Activated T-cell treated with anti-CD3 and anti-CD28 coated beads for 4 hours (primary cell): ENCODE results near the gene EXOC3L2.
"Not testable (repeated sequence)": the region's sequence is repeated elsewhere in the genome, so short reads cannot be mapped to it uniquely, and the experiment has no call there.

Experiments used
- DNase-seq: peaks from one replicate; pipeline ENCODE4 v3.0.0-alpha.2; 2020

EXOC3L2 gene

GRCh38 chr19:45245334-45245787, at the start of gene EXOC3L2:
Gene EXOC3L2 (minus strand): TSS chr19:45245407. CDS start chr19:45239045, 6,362 bp downstream.
- DNase-seq: no peak

GRCh38 chr19:45294291-45295029, 49.3 kb upstream of the EXOC3L2 start:
- DNase-seq: no peak

- no peak for DNase-seq
Measured at GRCh38 chr19:45293682-45294081, 48.5 kb upstream of the EXOC3L2 start.

GRCh38 chr19:45291834-45292233, 46.6 kb upstream of the EXOC3L2 start:
- no peak for DNase-seq

DNA sequence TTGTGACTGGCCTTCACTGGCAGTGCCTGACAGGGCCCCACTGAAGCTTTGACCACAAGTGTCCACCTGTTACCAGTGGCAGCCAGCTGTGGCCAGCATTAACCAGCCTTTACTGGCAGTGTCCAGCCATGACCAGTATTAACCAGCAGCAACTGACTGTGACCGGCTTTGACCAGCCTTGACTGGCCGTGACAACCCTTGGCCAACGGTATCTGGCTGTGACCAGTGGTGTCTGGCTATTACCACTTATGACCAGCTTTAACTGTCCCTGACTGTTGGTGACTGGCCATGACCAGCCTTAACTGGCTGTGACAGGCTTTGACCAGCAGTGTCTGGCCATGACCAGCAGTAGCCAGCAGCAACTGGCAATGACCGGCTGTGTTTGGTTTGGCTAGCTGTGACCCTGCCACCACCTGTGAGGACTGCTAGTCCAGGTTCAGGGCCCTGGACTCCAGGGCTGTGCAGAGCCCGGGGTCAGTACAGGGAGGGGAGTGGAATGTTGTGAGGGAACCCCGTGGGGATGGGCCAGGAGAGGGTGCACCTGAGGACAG, 45.2 kb upstream of the EXOC3L2 start:
- no peak for DNase-seq

DNA sequence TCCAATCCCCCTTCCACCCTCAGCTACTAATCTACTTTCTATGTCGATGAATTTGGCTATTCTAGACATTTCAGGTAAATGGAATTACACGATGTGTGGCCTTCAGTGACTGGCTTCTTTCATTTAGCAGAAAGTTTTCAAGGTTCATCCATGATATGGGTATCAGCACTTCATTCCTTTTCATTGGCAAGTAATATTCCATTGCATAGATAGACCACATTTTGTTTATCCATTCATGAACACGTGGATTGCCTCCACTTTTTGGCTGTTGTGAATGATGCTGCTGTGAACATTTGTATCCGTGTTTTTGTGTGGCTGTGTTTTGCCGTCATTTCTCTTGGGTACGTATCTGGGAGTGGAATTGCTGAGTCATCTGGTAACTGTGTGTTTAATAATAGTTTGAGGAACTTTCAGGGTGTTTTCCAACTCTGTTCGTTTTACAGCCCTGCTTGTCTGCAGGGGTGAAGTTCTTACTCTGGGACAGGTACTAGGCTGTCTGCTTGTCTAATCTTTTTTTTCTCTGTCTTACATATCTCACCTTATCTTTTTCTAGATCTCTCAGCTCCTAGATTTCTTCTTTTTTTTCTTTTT, 38.3 kb upstream of the EXOC3L2 start:
- no peak for DNase-seq

GRCh38 chr19:45280471-45280961, 35.3 kb upstream of the EXOC3L2 start:
- no peak for DNase-seq

DNA sequence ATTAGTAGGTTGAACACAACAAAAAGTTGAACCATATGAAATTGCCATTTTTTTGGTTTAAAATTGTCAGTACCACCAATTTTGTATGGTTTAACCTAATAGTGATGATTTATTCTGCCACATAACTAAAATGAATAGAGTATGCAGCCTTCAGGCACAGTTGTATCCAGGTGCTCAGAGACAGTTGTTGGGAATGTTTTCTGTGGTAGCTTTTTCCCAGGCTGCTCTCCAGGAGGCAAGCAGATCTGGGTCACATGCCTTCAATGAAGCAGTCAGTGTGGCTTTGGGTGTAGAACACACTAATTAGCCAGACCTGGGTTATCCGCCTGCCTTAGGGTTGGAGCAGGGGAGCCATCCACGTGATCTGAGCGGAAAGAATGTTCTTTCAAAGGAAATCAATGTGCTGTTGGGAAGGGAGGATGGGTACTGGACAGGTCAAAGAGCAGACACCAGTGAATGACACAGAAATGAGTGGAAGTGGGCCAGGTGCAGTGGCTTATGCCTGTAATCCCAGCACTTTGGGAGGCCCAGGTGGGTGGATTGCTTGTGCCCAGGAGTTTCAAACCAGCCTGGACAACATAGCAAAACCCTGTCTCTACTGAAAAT, 34.5 kb upstream of the EXOC3L2 start:
- no peak for DNase-seq

GRCh38 chr19:45278087-45278486, 32.9 kb upstream of the EXOC3L2 start:
- no peak for DNase-seq

GRCh38 chr19:45276284-45276687, 31.1 kb upstream of the EXOC3L2 start:
- no peak for DNase-seq

DNA sequence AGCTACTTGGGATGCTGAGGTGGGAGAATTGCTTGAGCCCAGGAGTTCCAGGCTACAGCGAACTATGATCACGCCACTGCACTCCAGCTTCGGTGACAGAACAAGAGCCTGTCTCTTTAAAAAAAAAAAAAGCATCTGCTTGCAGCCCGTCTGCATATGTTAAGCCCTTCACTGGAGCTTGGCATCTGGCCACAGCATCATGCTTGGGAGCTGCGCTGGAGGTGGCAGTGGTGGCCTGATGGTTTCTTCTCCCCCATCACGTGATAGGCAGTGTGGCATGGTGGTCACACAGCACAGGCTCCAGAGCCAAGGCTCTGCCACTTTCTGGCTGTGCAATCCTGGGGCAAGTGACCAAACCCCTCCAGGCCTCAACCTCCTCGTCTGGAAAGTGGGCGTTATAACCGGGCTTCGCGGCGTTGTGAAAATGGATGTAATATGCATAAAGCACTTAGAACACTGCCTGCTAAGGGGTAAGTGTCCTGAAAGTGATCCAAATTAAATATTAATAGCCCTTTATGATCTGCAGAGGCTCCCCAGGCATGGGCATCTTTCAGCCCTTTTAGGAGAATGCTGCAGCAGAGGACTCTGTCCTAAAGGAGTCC, 30.3 kb upstream of the EXOC3L2 start:
- no peak for DNase-seq

GRCh38 chr19:45273521-45273855, 28.3 kb upstream of the EXOC3L2 start:
- no peak for DNase-seq

DNA sequence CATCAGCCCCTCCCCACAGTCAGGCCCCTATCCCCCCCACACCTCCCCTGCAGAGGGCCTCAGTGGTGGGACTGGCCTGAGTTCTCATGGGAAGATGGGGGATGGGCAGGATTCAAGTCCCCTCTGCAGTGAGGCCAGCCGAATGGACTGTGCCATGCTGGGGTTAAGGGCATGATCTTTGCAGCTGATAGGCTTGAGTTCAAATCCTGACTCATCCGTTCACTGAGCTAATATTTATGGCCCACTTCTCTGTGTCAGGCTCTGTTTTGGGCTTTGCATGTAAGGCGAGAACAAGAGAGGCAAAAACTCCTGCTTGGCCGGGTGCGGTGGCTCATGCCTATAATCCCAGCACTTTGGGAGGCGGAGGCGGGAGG, 26.5 kb upstream of the EXOC3L2 start:
- DNase-seq: no peak

DNA sequence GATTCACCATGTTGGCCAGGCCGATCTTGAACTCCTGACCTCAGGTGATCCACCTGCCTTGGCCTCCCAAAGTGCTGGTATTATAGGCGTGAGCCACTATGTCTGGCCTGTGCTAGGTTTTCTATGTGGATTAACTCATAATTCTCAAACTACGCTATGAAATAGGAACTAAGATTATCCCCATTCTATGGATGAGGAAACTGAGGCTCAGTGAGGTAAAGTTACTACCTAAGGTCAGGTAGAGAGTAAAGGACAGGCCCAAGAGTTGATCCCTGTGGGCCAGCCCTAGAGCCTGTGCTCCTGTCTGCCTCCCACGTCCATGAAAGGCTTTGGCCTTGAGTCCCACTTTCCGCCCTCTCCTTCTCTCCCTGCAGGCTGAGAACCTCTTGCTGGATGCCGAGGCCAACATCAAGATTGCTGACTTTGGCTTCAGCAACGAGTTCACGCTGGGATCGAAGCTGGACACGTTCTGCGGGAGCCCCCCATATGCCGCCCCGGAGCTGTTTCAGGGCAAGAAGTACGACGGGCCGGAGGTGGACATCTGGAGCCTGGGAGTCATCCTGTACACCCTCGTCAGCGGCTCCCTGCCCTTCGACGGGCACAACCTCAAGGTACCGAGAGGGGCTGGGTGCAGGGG, 26.0 kb upstream of the EXOC3L2 start:
- no peak for DNase-seq

GRCh38 chr19:45269939-45270338, 24.7 kb upstream of the EXOC3L2 start:
- DNase-seq: not testable (repeated sequence)

DNA sequence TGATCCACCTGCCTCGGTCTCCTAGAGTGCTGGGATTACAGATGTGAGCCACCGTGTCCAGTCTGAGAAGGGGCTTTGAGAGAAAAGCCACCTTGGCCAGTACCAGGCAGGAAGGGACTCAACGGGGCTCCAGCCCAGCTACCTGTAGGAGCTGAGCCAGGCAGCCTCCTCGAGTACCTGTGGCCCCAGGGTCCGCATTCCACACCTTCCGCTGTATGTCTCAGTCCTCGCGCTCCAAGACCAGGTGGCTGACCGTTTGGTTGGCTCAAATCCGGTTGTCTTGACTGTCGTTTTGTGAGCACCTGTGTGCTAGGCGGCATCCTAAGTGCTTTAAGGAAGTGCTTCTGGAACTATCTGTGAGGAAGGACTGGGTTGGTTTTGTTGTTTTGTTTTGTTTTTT, 22.1 kb upstream of the EXOC3L2 start:
- DNase-seq: no peak

- no peak for DNase-seq
Measured at GRCh38 chr19:45265375-45265774, 20.2 kb upstream of the EXOC3L2 start.

DNA sequence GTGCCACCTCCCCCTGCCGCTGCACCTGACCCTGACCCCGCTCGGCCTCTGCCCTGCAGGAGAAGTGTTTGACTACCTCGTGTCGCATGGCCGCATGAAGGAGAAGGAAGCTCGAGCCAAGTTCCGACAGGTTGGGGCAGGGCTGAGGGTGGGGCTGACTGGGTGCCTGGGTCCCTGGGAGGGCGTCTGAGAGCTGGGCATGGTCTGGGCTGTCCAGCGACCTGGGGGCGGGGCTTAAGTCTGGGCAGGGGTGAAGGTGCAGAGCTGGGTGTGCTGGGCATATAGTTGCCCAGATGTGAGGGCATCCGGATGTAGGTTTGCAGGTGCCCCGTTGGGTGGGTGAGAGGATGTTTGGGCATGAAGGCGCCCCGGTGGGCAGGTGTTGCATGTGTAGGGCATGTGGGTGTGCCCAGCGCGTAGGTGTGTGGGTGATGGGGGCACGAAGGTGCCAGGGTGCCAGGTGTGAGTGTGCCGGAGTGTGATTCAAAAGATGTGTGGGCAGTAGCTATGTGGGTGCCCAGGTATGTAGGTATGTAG, 19.6 kb upstream of the EXOC3L2 start:
- DNase-seq: no peak

DNA sequence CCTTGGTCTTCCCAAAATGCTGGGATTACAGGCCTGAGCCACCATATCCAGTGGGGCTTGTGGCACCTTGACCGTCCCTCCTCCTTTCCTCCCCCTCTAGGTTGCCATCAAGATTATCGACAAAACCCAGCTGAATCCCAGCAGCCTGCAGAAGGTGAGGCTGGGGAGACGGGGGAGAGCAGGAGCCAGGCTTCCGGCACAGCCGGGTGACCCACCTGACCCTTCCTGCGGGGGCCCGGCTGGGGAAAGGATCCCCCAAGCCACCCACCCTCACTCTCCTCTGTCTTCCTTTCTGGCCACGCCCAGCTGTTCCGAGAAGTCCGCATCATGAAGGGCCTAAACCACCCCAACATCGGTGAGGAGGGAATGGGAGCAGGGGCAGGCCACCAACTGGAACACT, 17.8 kb upstream of the EXOC3L2 start:
- DNase-seq: no peak

DNA sequence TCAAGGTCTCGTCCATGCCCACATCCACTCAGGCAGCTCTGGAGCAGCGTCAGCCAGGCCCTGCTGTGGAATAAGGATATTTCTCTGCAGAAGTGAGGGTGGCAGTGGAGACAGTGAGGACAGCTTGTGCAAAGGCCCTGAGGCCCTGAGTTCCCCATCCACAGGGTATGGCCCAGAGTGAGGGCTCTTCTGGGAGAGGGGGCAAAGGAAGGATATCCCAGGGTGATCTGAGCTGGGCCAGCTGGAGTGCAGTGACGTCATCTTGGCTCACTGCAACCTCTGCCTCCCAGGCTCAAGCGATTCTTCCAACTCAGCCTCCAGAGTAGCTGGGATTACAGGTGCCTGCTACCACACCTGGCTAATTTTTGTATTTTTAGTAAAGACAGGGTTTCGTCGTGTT, 17.4 kb upstream of the EXOC3L2 start:
- no peak for DNase-seq

DNA sequence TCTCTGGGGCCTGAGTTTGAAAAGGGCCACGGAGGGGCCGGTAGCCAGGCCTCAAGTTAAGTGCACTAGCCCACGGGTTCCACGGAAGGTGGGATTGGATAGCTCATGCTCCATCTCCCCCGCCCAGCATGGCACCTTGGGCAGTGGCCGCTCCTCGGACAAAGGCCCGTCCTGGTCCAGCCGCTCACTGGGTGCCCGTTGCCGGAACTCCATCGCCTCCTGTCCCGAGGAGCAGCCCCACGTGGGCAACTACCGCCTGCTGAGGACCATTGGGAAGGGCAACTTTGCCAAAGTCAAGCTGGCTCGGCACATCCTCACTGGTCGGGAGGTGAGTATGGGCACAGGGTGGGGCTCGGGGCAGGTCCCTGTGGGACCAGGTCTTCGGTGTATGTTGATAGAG, 13.7 kb upstream of the EXOC3L2 start:
- no peak for DNase-seq

DNA sequence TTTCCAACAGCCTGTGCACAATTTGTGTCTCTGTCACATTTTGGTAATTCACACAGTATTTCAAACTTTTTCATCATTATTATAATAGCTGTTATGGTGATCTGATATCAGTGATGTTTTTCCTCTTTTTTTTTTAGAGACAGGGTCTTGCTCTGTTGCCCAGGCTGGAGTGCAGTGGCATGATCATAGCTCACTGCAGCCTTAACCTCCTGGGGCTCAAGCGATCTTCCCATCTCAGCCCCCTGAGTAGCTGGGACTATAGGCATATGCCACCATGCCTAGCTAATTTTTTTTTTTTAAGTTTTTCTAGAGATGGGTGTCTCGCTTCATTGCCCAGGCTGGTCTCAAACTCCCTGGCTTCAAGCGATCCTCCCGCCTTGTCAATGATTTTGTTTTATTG, 11.6 kb upstream of the EXOC3L2 start:
- DNase-seq: no peak
